K562 (cell line): ENCODE results near the gene CEP295NL. TPM values are rescaled to one million over a fixed set of nuclear protein-coding genes. Genes with fewer than 3 reads are reported as not detected.

Experiments used
- ATF4 ChIP-seq: fragments of 450-650 bp; formaldehyde crosslinking; IDR thresholded peaks from 2 replicates; pipeline ENCODE4 v1.4.0; 2022; ENCODE audit warnings: mild to moderate bottlenecking, moderate library complexity
- BCLAF1 ChIP-seq, 2 experiments: fragments of 450-650 bp in 1 of 2; IDR thresholded peaks; 2 replicates each; pipeline ENCODE4 v1.6.1; 2011 to 2017; ENCODE audit warnings: low read depth in 2 of 2, antibody characterized with exemption in 1 of 2, borderline replicate concordance in 1 of 2, low read length in 1 of 2, mild to moderate bottlenecking in 1 of 2, mixed read lengths in 1 of 2; ENCODE audit not compliant: control insufficient read depth in 1 of 2
- BRCA1 ChIP-seq, 2 experiments: fragments of 450-650 bp in 1 of 2; sonication (generic) in 1 of 2; formaldehyde crosslinking in 1 of 2; IDR thresholded peaks; 2 replicates each; pipeline versions ENCODE4 v1.5.0 to v1.6.1; 2017 to 2020; ENCODE audit warnings: mild to moderate bottlenecking in 1 of 2, missing genetic modification reagents in 1 of 2
- BRF2 ChIP-seq: IDR thresholded peaks from 3 replicates; pipeline ENCODE4 v1.6.1; 2011; ENCODE audit warnings: borderline replicate concordance, mild to moderate bottlenecking; ENCODE audit not compliant: insufficient read length, insufficient read depth
- DIDO1 ChIP-seq: fragments of 450-650 bp; IDR thresholded peaks from 2 replicates; pipeline ENCODE4 v1.6.1; 2016; ENCODE audit warnings: low read depth, missing biosample characterization, missing genetic modification characterization
- ETV1 ChIP-seq: fragments of 450-650 bp; conservative IDR thresholded peaks from 2 replicates; pipeline ENCODE4 v1.6.1; 2016; ENCODE audit warnings: missing genetic modification characterization, control low read depth, low read depth, missing compliant biosample characterization
- FOXJ3 ChIP-seq: sonication (generic); formaldehyde crosslinking; IDR thresholded peaks from 2 replicates; pipeline ENCODE4 v1.4.0; 2020; ENCODE audit warnings: mild to moderate bottlenecking, missing genetic modification reagents
- MTA3 ChIP-seq: fragments of 450-650 bp; formaldehyde crosslinking; IDR thresholded peaks from 2 replicates; pipeline ENCODE4 v1.6.1; 2017; ENCODE audit warnings: mild to moderate bottlenecking, borderline replicate concordance
- NFE2L1 ChIP-seq: fragments of 450-650 bp; IDR thresholded peaks from 2 replicates; pipeline ENCODE4 v1.6.1; 2016; ENCODE audit warnings: missing genetic modification characterization, low read depth, mild to moderate bottlenecking, missing compliant biosample characterization, moderate library complexity, borderline replicate concordance
- ZBTB11 ChIP-seq, 3 experiments: fragments of 200-800 bp in 1 of 3; fragments of 250-450 bp in 1 of 3; fragments of 450-650 bp in 1 of 3; sonication (Bioruptor Pico) in 1 of 3; sonication (Bioruptor generic) in 1 of 3; formaldehyde crosslinking in 1 of 3; IDR thresholded peaks; 2 replicates each; pipeline versions ENCODE4 v1.6.1 to v1.8.0; 2016 to 2022; ENCODE audit warnings: mild to moderate bottlenecking in 2 of 3, missing genetic modification characterization in 2 of 3, missing compliant biosample characterization in 1 of 3, moderate library complexity in 1 of 3
- ZMIZ1 ChIP-seq, 2 experiments: fragments of 150-350 bp in 1 of 2; IDR thresholded peaks; 2 replicates each; pipeline ENCODE4 v1.6.1; 2012 to 2016; ENCODE audit warnings: low read depth in 2 of 2, low read length in 2 of 2, mild to moderate bottlenecking in 1 of 2, moderate library complexity in 1 of 2
- polyA plus RNA-seq, 8 experiments: library from polyadenylated mRNA; depleted of rRNA in 4 of 8; stranded (reverse) in 5 of 8; unstranded in 3 of 8; fragments of >200 nt; fragmentation: Nextera tagmentation in 2 of 8; fragmentation: Illumina TruSeq in 1 of 8; extraction: Ambion mirVana in 2 of 8; extraction: Trizol in 1 of 8; gene quantifications; 2 replicates each; pipeline versions ENCODE4 v1.2.1 to v1.2.3, GENCODE V29; 2011 to 2014; ENCODE audit warnings: inconsistent platforms in 1 of 8, missing spikeins in 1 of 8
- total RNA-seq, 7 experiments: library from RNA; depleted of rRNA in 6 of 7; stranded (reverse); fragments of >200 nt in 6 of 7; fragmentation: Illumina TruSeq in 2 of 7; extraction: Trizol in 2 of 7; gene quantifications; 2 replicates each; pipeline versions ENCODE4 v1.2.1 to v1.2.3, GENCODE V29; 2011 to 2021; ENCODE audit warnings: low replicate concordance in 1 of 7

CEP295NL gene
- total and polyA plus RNA-seq, 9 of the 15 experiments (the other 6 are each of a cell fraction or from before 2014, with no cell fraction given), result not detected

GRCh38 chr17:78840780-78841611 lies 62.0 kb downstream of the CEP295NL start, which contains the start of gene USP36 (continued):
- TF ChIP-seq ZMIZ1 (IDR thresholded peaks at IDR 0.05; ENCODE audit: low read depth in 2 of 2, low read length in 2 of 2), result peak in 1 of 2 experiments; percentile 22; a peak in 1 of 4 replicates
- no peak for TF ChIP-seq FOXJ3 (CRISPR knock-in tag)
- peak; percentile 98 for TF ChIP-seq MTA3
- peak; percentile 52; the same call in 1 of the 2 replicates for TF ChIP-seq ETV1 (tag)
- no peak for TF ChIP-seq BRCA1 (IDR thresholded peaks at IDR 0.05)
- TF ChIP-seq BRCA1 (CRISPR knock-in tag; IDR thresholded peaks at IDR 0.05), result no peak
- TF ChIP-seq DIDO1, result peak; percentile 45; the same call in 1 of the 2 replicates
- no peak for TF ChIP-seq BCLAF1 (IDR thresholded peaks at IDR 0.05; ENCODE audit: borderline replicate concordance in 1 of 2, control insufficient read depth in 1 of 2, low read depth in 2 of 2, low read length in 1 of 2)
- no peak for TF ChIP-seq BRF2
- TF ChIP-seq ATF4 (CRISPR knock-in tag), result peak; percentile 68; the same call in 1 of the 2 replicates
- no peak for TF ChIP-seq NFE2L1 (tag)
- peak in 2 of 3 experiments; percentile 11 to 45; a peak in 2 of 6 replicates for TF ChIP-seq ZBTB11 (CRISPR knock-in tag; IDR thresholded peaks at IDR 0.05)
